Measurements from ENCODE around the gene SIGLECL1.

DNA sequence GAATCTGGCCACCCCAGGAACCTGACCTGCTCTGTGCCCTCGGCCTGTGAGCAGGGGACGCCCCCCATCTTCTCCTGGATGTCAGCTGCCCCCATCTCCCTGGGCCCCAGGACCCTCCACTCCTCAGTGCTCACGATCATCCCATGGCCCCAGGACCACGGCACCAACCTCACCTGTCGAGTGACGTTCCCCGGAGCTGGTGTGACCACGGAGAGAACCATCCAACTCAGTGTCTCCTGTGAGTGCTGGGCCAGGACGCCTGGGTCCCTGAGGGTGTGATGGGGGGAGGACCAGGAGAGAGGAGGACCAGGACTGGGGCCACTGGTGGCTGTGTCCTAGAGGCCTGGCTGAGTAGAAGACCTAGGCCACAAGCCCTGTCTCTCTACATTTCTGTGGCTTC is 39.0 kb upstream of the SIGLECL1 start:
- no peak for TF ChIP-seq MAX (CRISPR knock-in tag; IDR thresholded peaks at IDR 0.05)
- TF ChIP-seq, protein P1, sequence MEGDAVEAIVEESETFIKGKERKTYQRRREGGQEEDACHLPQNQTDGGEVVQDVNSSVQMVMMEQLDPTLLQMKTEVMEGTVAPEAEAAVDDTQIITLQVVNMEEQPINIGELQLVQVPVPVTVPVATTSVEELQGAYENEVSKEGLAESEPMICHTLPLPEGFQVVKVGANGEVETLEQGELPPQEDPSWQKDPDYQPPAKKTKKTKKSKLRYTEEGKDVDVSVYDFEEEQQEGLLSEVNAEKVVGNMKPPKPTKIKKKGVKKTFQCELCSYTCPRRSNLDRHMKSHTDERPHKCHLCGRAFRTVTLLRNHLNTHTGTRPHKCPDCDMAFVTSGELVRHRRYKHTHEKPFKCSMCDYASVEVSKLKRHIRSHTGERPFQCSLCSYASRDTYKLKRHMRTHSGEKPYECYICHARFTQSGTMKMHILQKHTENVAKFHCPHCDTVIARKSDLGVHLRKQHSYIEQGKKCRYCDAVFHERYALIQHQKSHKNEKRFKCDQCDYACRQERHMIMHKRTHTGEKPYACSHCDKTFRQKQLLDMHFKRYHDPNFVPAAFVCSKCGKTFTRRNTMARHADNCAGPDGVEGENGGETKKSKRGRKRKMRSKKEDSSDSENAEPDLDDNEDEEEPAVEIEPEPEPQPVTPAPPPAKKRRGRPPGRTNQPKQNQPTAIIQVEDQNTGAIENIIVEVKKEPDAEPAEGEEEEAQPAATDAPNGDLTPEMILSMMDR (IDR thresholded peaks at IDR 0.05): no peak
- no peak for TF ChIP-seq PRDM15 (CRISPR knock-in tag; IDR thresholded peaks at IDR 0.05)
- TF ChIP-seq CBFB (CRISPR knock-in tag; IDR thresholded peaks at IDR 0.05; ENCODE audit: low read depth): no peak
- TF ChIP-seq SP1 (CRISPR knock-in tag; conservative IDR thresholded peaks at IDR 0.05): no peak
- TF ChIP-seq, protein P2, sequence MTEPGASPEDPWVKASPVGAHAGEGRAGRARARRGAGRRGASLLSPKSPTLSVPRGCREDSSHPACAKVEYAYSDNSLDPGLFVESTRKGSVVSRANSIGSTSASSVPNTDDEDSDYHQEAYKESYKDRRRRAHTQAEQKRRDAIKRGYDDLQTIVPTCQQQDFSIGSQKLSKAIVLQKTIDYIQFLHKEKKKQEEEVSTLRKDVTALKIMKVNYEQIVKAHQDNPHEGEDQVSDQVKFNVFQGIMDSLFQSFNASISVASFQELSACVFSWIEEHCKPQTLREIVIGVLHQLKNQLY (CRISPR knock-in tag; IDR thresholded peaks at IDR 0.05): no peak
- TF ChIP-seq ZNF396 (CRISPR knock-in tag; IDR thresholded peaks at IDR 0.05; ENCODE audit: borderline replicate concordance): no peak
- TF ChIP-seq RELA (CRISPR knock-in tag; IDR thresholded peaks at IDR 0.05; ENCODE audit: borderline replicate concordance): no peak
- no peak for TF ChIP-seq MYBL2 (CRISPR knock-in tag; IDR thresholded peaks at IDR 0.05)

All from WTC11 (cell line).